AG04449 (cell line): ENCODE measurements around the gene DNAJB6.
A peak's percentile ranks its signal among the peaks of the same experiment; 100 is the strongest.

Experiments
- CTCF ChIA-PET: fragments of 350-600 bp; formaldehyde crosslinking; extraction: SDS; loops from one replicate; lab custom pipeline; 2021; ENCODE audit warnings: antibody characterized with exemption; lab: Yijun Ruan, JAX
- POLR2A ChIA-PET: fragments of 400-600, 350-600 bp; formaldehyde crosslinking; extraction: SDS; loops from one replicate; lab custom pipeline; 2020; ENCODE audit warnings: antibody characterized with exemption, inconsistent platforms; lab: Yijun Ruan, JAX
- DNase-seq: peaks from one replicate; pipeline ENCODE4 v3.0.0-alpha.2; 2010; ENCODE audit warnings: low read depth, low spot score
- H3K4me3 ChIP-seq: 2 replicates; pipeline ENCODE4 v1.5.1; 2011; ENCODE audit warnings: low read depth, mild to moderate bottlenecking, control low read depth, low read length
- CTCF ChIP-seq: IDR thresholded peaks from one replicate; pipeline ENCODE4 v1.5.1; 2011; ENCODE audit warnings: mild to moderate bottlenecking, moderate library complexity, low read length, control low read depth, inconsistent platforms; ENCODE audit not compliant: insufficient read depth; ENCODE audit errors: missing control alignments

Gene DNAJB6

GRCh38 chr7:157402911-157403534 is 66.2 kb downstream of the DNAJB6 start:
- no peak overlapping the region for H3K4me3 ChIP-seq
- POLR2A ChIA-PET: interaction anchor here (0.7 kb wide), 1 partner anchor 11 kb away, joined by 4 read pairs; no protein-coding TSS in a partner anchor
- no peak for TF ChIP-seq CTCF
- CTCF ChIA-PET: interaction anchor here (1.2 to 1.9 kb wide), 2 partner anchors 9 to 16 kb away, joined by 5 to 12 read pairs; no protein-coding TSS in a partner anchor
- DNase-seq: no peak

GRCh38 chr7:157403646-157404401 is 67.0 kb downstream of the DNAJB6 start:
- CTCF ChIA-PET: interaction anchor here (1.2 to 1.9 kb wide), 2 partner anchors 9 to 17 kb away, joined by 5 to 12 read pairs; no protein-coding TSS in a partner anchor
- TF ChIP-seq CTCF: no peak
- POLR2A ChIA-PET: interaction anchor here (0.7 kb wide), 1 partner anchor 12 kb away, joined by 4 read pairs; no protein-coding TSS in a partner anchor
- no peak overlapping the region for H3K4me3 ChIP-seq
- DNase-seq: no peak

DNA sequence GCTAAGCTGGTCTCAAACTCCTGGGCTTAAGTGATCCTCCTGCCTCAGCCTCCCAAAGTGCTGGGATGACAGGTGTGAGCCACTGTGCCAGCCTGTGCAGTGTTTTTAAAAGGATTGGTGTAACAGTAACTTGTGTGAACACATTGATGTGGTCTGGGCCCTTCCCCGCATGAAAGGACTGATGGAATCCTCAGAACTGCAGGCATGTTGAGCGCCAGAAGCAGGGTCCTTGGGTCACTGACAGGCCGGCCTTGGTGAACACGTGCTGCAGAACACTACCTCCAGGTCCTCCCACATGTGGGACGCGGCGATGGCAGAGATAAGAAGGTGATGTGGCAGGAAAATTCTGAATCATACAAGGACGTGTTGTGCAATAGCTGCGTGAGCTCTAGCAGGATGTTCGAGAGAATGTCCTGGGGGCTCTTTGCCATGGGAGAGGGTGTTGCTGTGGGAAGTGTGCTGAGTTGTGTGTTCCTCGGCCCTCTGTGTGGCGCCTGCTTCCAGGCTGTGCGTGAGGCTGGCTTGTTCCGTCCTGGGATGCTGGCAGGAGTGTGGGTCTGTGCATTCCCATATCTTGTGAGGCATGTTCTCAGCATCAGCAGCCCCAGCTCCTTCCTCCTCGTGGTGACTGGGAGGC is 68.2 kb downstream of the DNAJB6 start:
- POLR2A ChIA-PET: no interaction called here
- peak; percentile 58 for DNase-seq
- CTCF ChIA-PET: interaction anchor here (0.7 to 4.0 kb wide), 3 partner anchors 8 to 435 kb away, joined by 3 to 18 read pairs (median 3); no protein-coding TSS in a partner anchor

GRCh38 chr7:157405501-157405900 is 68.7 kb downstream of the DNAJB6 start:
- no peak for TF ChIP-seq CTCF
- CTCF ChIA-PET: interaction anchor here (0.7 to 4.0 kb wide), 5 partner anchors 8 to 436 kb away, joined by 3 to 18 read pairs (median 3); no protein-coding TSS in a partner anchor

More for the DNA sequence above, 68.2 kb downstream of the DNAJB6 start:
- no peak for TF ChIP-seq CTCF
- no peak overlapping the region for H3K4me3 ChIP-seq

DNA sequence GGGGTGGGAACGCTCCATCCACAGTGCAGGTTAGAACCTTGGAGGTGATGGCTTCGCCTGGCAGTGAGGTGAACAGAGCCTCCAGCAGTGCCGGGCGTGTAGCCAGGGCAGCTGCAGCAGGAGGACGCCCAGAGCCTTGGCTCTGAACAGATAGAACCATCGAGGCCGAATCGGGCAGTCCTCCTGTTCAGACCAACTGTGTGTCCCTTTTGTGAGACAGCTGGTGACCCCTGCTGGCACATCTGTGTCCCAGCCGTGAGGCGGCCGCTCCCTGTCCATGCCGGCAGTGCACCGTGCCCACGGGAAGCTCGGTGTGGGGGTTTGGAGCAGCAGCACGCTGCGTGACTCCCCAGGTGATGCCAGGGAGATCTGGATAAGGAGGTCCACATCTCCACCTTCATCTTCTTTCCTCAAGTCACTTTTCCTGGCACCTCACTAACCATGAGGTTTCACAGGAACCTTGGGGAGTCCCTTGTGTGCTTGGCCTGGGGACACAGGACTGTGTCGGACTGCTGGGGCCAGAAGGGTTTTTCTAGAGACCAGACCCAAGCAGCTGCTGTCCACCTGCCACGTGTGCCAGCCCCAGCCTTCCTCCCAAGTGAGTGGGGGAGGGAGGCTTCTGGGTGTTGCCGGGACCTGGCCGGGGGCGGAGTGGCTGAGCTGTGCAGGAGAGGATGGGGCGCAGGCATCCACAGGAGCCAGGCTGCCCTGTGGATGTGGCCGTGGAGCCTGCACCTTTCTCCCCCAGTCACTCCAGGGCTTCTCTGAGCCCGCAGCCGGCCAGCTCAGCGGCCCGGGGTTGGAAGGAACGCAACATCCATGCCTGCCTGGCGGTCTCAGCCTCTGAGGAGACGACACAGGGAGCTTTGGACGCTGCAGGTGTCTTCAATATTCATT is 69.4 kb downstream of the DNAJB6 start:
- no peak overlapping the region for H3K4me3 ChIP-seq
- CTCF ChIA-PET: interaction anchor here (1.0 to 4.0 kb wide), 4 partner anchors 9 to 42 kb away, joined by 3 to 18 read pairs (median 3); no protein-coding TSS in a partner anchor
- no peak for TF ChIP-seq CTCF
- POLR2A ChIA-PET: no interaction called here
- DNase-seq: no peak

More at GRCh38 chr7:157405501-157405900, 68.7 kb downstream of the DNAJB6 start:
- no peak overlapping the region for H3K4me3 ChIP-seq
- no peak for DNase-seq
- POLR2A ChIA-PET: no interaction called here
